WI38 (cell line): ENCODE measurements around the gene CD80.

Experiments used
- H3K4me3 ChIP-seq: 2 replicates; pipeline ENCODE4 v1.5.1; 2011; ENCODE audit warnings: low read depth, mild to moderate bottlenecking, control low read depth, low read length
- CTCF ChIP-seq: IDR thresholded peaks from 2 replicates; pipeline ENCODE4 v1.5.1; 2012; ENCODE audit warnings: low read depth, mild to moderate bottlenecking, control low read depth, low read length

The CD80 gene

GRCh38 chr3:119494597-119494996 is 64.8 kb downstream of the CD80 start:
- TF ChIP-seq CTCF: no peak
- H3K4me3 ChIP-seq: no peak overlapping the region

GRCh38 chr3:119492810-119493209 is 66.6 kb downstream of the CD80 start:
- no peak overlapping the region for H3K4me3 ChIP-seq
- no peak for TF ChIP-seq CTCF

- TF ChIP-seq CTCF: no peak
- no peak overlapping the region for H3K4me3 ChIP-seq
These were observed 67.3 kb downstream of the CD80 start for GRCh38 chr3:119492128-119492527.

GRCh38 chr3:119490153-119490552 is 69.3 kb downstream of the CD80 start:
- no peak for TF ChIP-seq CTCF
- no peak overlapping the region for H3K4me3 ChIP-seq

GRCh38 chr3:119485563-119485962 is 73.9 kb downstream of the CD80 start:
- H3K4me3 ChIP-seq: no peak overlapping the region
- TF ChIP-seq CTCF: no peak

- no peak overlapping the region for H3K4me3 ChIP-seq
- TF ChIP-seq CTCF: no peak
These were observed 76.3 kb downstream of the CD80 start for GRCh38 chr3:119483101-119483500.

GRCh38 chr3:119481079-119481478 is 78.3 kb downstream of the CD80 start:
- TF ChIP-seq CTCF: no peak

More at GRCh38 chr3:119481079-119481478, 78.3 kb downstream of the CD80 start:
- no peak overlapping the region for H3K4me3 ChIP-seq
